M059J (cell line): ENCODE measurements around the gene USP4. TPM values are rescaled to one million over a fixed set of nuclear protein-coding genes. Genes with fewer than 3 reads are reported as not detected.
A peak's percentile ranks its signal among the peaks of the same experiment; 100 is the strongest.

ENCODE experiments used
- DNase-seq: peaks from one replicate; pipeline ENCODE4 v3.0.0-alpha.2; 2012; ENCODE audit warnings: low read depth
- total RNA-seq: library from RNA; depleted of rRNA; stranded (reverse); fragments of >200 nt; shearing (Covaris generic); gene quantifications from 2 replicates; pipeline ENCODE4 v1.2.3, GENCODE V29; 2014

Gene USP4
- total RNA-seq, 1 experiment from 2014 or later, result 13.9 TPM

- no peak for DNase-seq
Observed at GRCh38 chr3:49298511-49298910, 41.3 kb downstream of the USP4 start.

GRCh38 chr3:49296781-49297411 is 43.0 kb downstream of the USP4 start:
- no peak for DNase-seq

- no peak for DNase-seq
Observed at GRCh38 chr3:49295489-49296058, 44.3 kb downstream of the USP4 start.

GRCh38 chr3:49294343-49294742 is 45.5 kb downstream of the USP4 start:
- DNase-seq, result no peak

GRCh38 chr3:49283997-49284396 is 55.9 kb downstream of the USP4 start:
- DNase-seq, result no peak

- peak; percentile 50 for DNase-seq
Observed at GRCh38 chr3:49279376-49279775, 60.5 kb downstream of the USP4 start.

- no peak for DNase-seq
Observed at GRCh38 chr3:49278548-49278947, 61.3 kb downstream of the USP4 start.

GRCh38 chr3:49277383-49277775 is 62.5 kb downstream of the USP4 start:
- no peak for DNase-seq

- peak; percentile 79 for DNase-seq
Observed at GRCh38 chr3:49276475-49277382, 63.1 kb downstream of the USP4 start, which contains the start of gene C3orf62. Gene C3orf62 (minus strand): TSS chr3:49277232. CDS start chr3:49276872, 360 bp downstream.

- DNase-seq, result no peak
Observed at GRCh38 chr3:49273825-49274532, 65.9 kb downstream of the USP4 start.

GRCh38 chr3:49271047-49271446 is 68.8 kb downstream of the USP4 start:
- DNase-seq, result no peak

GRCh38 chr3:49270156-49270500 is 69.7 kb downstream of the USP4 start:
- DNase-seq, result no peak

- DNase-seq, result no peak
Observed at GRCh38 chr3:49269443-49270155, 70.3 kb downstream of the USP4 start.

GRCh38 chr3:49266410-49267095 is 73.3 kb downstream of the USP4 start:
- no peak for DNase-seq

- DNase-seq, result no peak
Observed at GRCh38 chr3:49265661-49266386, 74.0 kb downstream of the USP4 start.

GRCh38 chr3:49263159-49263889 is 76.5 kb downstream of the USP4 start:
- DNase-seq, result no peak

- no peak for DNase-seq
Observed at GRCh38 chr3:49260806-49261324, 79.0 kb downstream of the USP4 start.

GRCh38 chr3:49257187-49257586 is 82.7 kb downstream of the USP4 start:
- DNase-seq, result no peak
